Measurements from ENCODE around the gene ERAP2.
"Not testable (repeated sequence)": the region's sequence is repeated elsewhere in the genome, so short reads cannot be mapped to it uniquely, and the experiment has no call there.

ERAP2 gene

DNA sequence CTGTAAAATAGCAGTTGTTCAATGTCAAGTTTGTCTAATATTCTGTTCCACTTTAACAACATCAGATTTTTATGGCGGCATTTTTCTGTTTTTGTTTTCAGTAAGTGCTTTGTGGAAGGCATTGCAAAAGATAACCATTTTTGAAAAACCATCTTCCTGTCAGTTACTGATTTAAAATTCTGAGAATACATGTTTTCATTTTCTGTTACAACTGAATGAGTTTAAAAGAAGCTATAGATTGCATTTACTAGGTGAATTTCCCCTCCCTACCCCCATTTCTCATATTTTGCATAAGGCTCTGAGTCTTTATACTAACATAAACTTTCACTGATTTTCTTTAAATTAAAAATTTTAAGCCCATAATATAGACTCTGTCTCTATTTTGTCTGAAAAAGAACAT lies 4.6 kb upstream of the ERAP2 start:
- H3K27me3 Mint-ChIP-seq (ENCODE audit: low read depth, poor library complexity): no peaks in the 10 kb centered on the region
- H3K9me3 Mint-ChIP-seq: no peaks in the 10 kb centered on the region
- no peaks in the 10 kb centered on the region for H3K36me3 Mint-ChIP-seq (ENCODE audit: low read depth)
- no peak for DNase-seq
- no peak overlapping the region for H3K27ac Mint-ChIP-seq
- no peak overlapping the region for H3K4me3 Mint-ChIP-seq
- H3K4me1 Mint-ChIP-seq: peaks cover 36% of the 10 kb centered on the region
- no peak for TF ChIP-seq CTCF (IDR thresholded peaks at IDR 0.05)

DNA sequence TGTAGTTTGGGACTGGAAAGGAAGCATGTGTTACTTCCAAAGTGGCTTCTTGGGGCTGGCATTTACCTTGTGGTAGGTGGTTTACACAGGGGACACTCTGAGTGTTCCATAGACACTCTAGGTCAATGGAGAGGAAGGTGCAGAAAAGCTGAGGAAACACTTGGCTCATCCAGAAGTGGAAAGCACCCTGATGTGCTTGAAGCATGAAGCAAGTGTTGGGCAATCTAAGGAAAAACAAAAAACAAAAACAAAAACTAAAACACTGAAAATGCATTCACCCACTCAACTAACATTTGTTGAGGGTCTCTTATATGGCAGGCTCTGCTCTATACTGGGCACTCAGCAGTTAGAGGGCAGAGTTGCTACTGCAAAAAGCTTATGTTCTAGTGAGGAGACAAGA lies 2.9 kb upstream of the ERAP2 start:
- no peaks in the 10 kb centered on the region for H3K36me3 Mint-ChIP-seq (ENCODE audit: low read depth)
- H3K4me3 Mint-ChIP-seq: no peak overlapping the region
- no peaks in the 10 kb centered on the region for H3K9me3 Mint-ChIP-seq
- H3K27ac Mint-ChIP-seq: no peak overlapping the region
- H3K4me1 Mint-ChIP-seq: peaks cover 36% of the 10 kb centered on the region
- no peak for TF ChIP-seq CTCF (IDR thresholded peaks at IDR 0.05)
- no peaks in the 10 kb centered on the region for H3K27me3 Mint-ChIP-seq (ENCODE audit: low read depth, poor library complexity)
- DNase-seq: no peak

GRCh38 chr5:96874631-96875030 lies 1.7 kb upstream of the ERAP2 start:
- no peak for TF ChIP-seq CTCF (IDR thresholded peaks at IDR 0.05)
- Mint-ChIP-seq H3K27me3 (ENCODE audit: low read depth, poor library complexity) (no peaks in the 10 kb centered on the region), H3K27ac (no peak overlapping the region), H3K4me1 (peaks cover 31% of the 10 kb centered on the region), H3K36me3 (ENCODE audit: low read depth) (no peaks in the 10 kb centered on the region), H3K4me3 (no peak overlapping the region), H3K9me3 (no peaks in the 10 kb centered on the region)
- DNase-seq: no peak

DNA sequence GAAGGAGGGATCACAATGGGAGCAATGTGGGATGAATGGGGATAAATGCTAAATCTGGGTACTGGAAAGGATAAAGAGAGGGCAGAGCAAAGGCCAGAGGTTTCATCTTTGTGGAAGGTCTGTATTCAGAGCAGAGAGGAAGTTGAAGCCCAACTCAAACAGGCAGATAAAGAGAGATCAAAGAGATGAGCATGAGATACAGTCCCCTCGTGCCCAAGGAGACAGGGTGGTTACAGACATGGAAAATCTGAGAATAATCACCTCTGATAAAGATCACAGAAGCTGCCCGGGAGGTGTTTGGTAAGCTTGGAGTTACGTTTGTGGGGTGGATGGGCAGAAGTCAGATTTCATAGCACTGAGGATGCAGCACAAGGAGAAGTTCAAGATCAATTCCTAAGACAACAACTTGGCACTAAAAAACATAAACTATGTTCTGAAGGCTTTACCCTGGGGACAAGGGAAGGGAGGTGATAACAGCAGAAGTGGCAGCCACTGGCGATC lies 459 bp upstream of the ERAP2 start:
- no peak for DNase-seq
- peaks cover 19% of the 10 kb centered on the region for H3K4me1 Mint-ChIP-seq
- peak overlapping the region; percentile 1 for H3K4me3 Mint-ChIP-seq
- H3K27me3 Mint-ChIP-seq (ENCODE audit: low read depth, poor library complexity): peaks cover 4% of the 10 kb centered on the region
- no peak for TF ChIP-seq CTCF (IDR thresholded peaks at IDR 0.05)
- H3K9me3 Mint-ChIP-seq: no peaks in the 10 kb centered on the region
- H3K36me3 Mint-ChIP-seq (ENCODE audit: low read depth): no peaks in the 10 kb centered on the region
- H3K27ac Mint-ChIP-seq: no peak overlapping the region

- not testable (repeated sequence) for H3K4me3 Mint-ChIP-seq; H3K27me3 Mint-ChIP-seq (ENCODE audit: low read depth, poor library complexity); H3K27ac Mint-ChIP-seq; H3K9me3 Mint-ChIP-seq; H3K36me3 Mint-ChIP-seq (ENCODE audit: low read depth); DNase-seq
- peaks cover 13% of the 10 kb centered on the region for H3K4me1 Mint-ChIP-seq
These were observed 723 bp downstream of the ERAP2 start for GRCh38 chr5:96876977-96877469.

GRCh38 chr5:96879665-96880064 lies 3.4 kb downstream of the ERAP2 start:
- Mint-ChIP-seq H3K4me3 (no peak overlapping the region), H3K9me3 (no peaks in the 10 kb centered on the region), H3K4me1 (peaks cover 13% of the 10 kb centered on the region), H3K36me3 (ENCODE audit: low read depth) (no peaks in the 10 kb centered on the region), H3K27ac (no peak overlapping the region), H3K27me3 (ENCODE audit: low read depth, poor library complexity) (peaks cover 7% of the 10 kb centered on the region)
- TF ChIP-seq CTCF (IDR thresholded peaks at IDR 0.05): no peak
- no peak for DNase-seq
